ENCODE data around the gene GLI3. TPM values are rescaled to one million over a fixed set of nuclear protein-coding genes. Genes with fewer than 3 reads are reported as not detected.

The GLI3 gene
- polyA plus RNA-seq, 2 of the 4 experiments (the other 2 are of a cell fraction): 0.09 TPM; not detected in 1

- FAIRE-seq: no peak
- no peak for ATAC-seq
- Histone ChIP-seq H3K4me3 (no peak overlapping the region), H3K9me3 (no peaks in the 10 kb centered on the region), H3K4me1 (no peaks in the 10 kb centered on the region), H3K4me2 (no peak overlapping the region), H3K27ac (no peak overlapping the region)
- POLR2A ChIA-PET: interaction anchor here (0.7 kb wide), 1 partner anchor 61 kb away, joined by 3 read pairs; no protein-coding TSS in a partner anchor
- no peak for DNase-seq (ENCODE audit: low read depth in 1 of 2, low spot score in 1 of 2)
- WGBS (ENCODE audit: missing lambda C conversion rate): 60% methylated on average over 9 of the region's 9 CpGs
- CTCF ChIA-PET: no interaction called here
- TF ChIP-seq E2F6 (IDR thresholded peaks at IDR 0.05; ENCODE audit: borderline replicate concordance, low read depth) (no peak), MAZ (IDR thresholded peaks at IDR 0.05; ENCODE audit: borderline replicate concordance, low read depth, low read length) (no peak), KDM1A (IDR thresholded peaks at IDR 0.05; ENCODE audit: low read depth) (no peak), HOXA7 (CRISPR knock-in tag; IDR thresholded peaks at IDR 0.05) (no peak), BHLHE40 (IDR thresholded peaks at IDR 0.05; ENCODE audit: low read depth, low read length) (no peak), USF2 (IDR thresholded peaks at IDR 0.05) (no peak), MAFK (IDR thresholded peaks at IDR 0.05; ENCODE audit: partially characterized antibody) (no peak), ELK1 (IDR thresholded peaks at IDR 0.05; ENCODE audit: low read depth, low read length) (no peak), GATA3 (IDR thresholded peaks at IDR 0.05; ENCODE audit: borderline replicate concordance) (no peak), HEYL (CRISPR knock-in tag; IDR thresholded peaks at IDR 0.05) (no peak), SREBF2 (IDR thresholded peaks at IDR 0.05) (no peak), RNF2 (IDR thresholded peaks at IDR 0.05; ENCODE audit: borderline replicate concordance, low read depth) (no peak), FOSB (CRISPR knock-in tag; IDR thresholded peaks at IDR 0.05) (no peak), HMGXB4 (CRISPR knock-in tag; IDR thresholded peaks at IDR 0.05; ENCODE audit: borderline replicate concordance) (no peak), RARB (CRISPR knock-in tag; IDR thresholded peaks at IDR 0.05) (no peak), ESRRA (IDR thresholded peaks at IDR 0.05; ENCODE audit: borderline replicate concordance, low read length) (no peak), CHD2 (IDR thresholded peaks at IDR 0.05; ENCODE audit: low read length, partially characterized antibody) (no peak), RCOR1 (IDR thresholded peaks at IDR 0.05; ENCODE audit: low read depth, low read length) (no peak), ZSCAN20 (CRISPR knock-in tag; IDR thresholded peaks at IDR 0.05) (no peak)
Measured at GRCh38 chr7:42154173-42154572, 82.8 kb downstream of the GLI3 start.

GRCh38 chr7:42152329-42153205 is 84.4 kb downstream of the GLI3 start:
- 45% methylated on average over 11 of the region's 11 CpGs for WGBS (ENCODE audit: missing lambda C conversion rate)
- FAIRE-seq: no peak
- Histone ChIP-seq H3K4me2 (no peak overlapping the region), H3K9me3 (no peaks in the 10 kb centered on the region), H3K4me1 (no peaks in the 10 kb centered on the region), H3K4me3 (no peak overlapping the region), H3K27ac (no peak overlapping the region)
- CTCF ChIA-PET: interaction anchor here (0.5 to 1.5 kb wide), 2 partner anchors 9 to 315 kb away, joined by 3 read pairs; no protein-coding TSS in a partner anchor
- DNase-seq (ENCODE audit: low read depth in 1 of 2, low spot score in 1 of 2): no peak
- POLR2A ChIA-PET: no interaction called here
- no peak for TF ChIP-seq JUN (IDR thresholded peaks at IDR 0.05)
- no peak for TF ChIP-seq ZFP36 (IDR thresholded peaks at IDR 0.05; ENCODE audit: borderline replicate concordance, partially characterized antibody)
- TF ChIP-seq MYC (IDR thresholded peaks at IDR 0.05; ENCODE audit: borderline replicate concordance, low read length): no peak
- no peak for TF ChIP-seq POLR2A (IDR thresholded peaks at IDR 0.05; ENCODE audit: low read length)
- no peak for TF ChIP-seq ZC3H11A (IDR thresholded peaks at IDR 0.05)
- no peak for TF ChIP-seq MAFK (IDR thresholded peaks at IDR 0.05; ENCODE audit: partially characterized antibody)
- TF ChIP-seq GATA3 (IDR thresholded peaks at IDR 0.05; ENCODE audit: borderline replicate concordance): no peak
- no peak for TF ChIP-seq BHLHE40 (IDR thresholded peaks at IDR 0.05; ENCODE audit: low read depth, low read length)
- TF ChIP-seq CBX2 (IDR thresholded peaks at IDR 0.05; ENCODE audit: borderline replicate concordance, low read depth): no peak
- no peak for TF ChIP-seq ZNF302 (CRISPR knock-in tag; IDR thresholded peaks at IDR 0.05)
- no peak for ATAC-seq
